IMR-90 (cell line): Measurements from ENCODE around the gene ZFAND2B. TPM values are rescaled to one million over a fixed set of nuclear protein-coding genes. Genes with fewer than 3 reads are reported as not detected.

Experiments
- ELK1 ChIP-seq: fragments of 150-350 bp; IDR thresholded peaks from 2 replicates; pipeline ENCODE4 v1.6.1; 2016; ENCODE audit warnings: low read depth, mild to moderate bottlenecking, low read length, moderate library complexity, borderline replicate concordance
- polyA plus RNA-seq, 3 experiments: library from polyadenylated mRNA; depleted of rRNA; stranded (reverse); fragments of >200 nt; gene quantifications; 2 replicates each; pipeline ENCODE4 v1.2.3, GENCODE V29; 2012; ENCODE audit warnings: low replicate concordance in 1 of 3
- total RNA-seq: library from RNA; depleted of rRNA; stranded (reverse); fragments of >200 nt; gene quantifications from 2 replicates; pipeline ENCODE4 v1.2.3, GENCODE V29; 2012

ZFAND2B gene
- total and polyA plus RNA-seq, 2 of the 4 experiments (the other 2 are of a cell fraction) = 25.5 to 38.3 TPM

DNA sequence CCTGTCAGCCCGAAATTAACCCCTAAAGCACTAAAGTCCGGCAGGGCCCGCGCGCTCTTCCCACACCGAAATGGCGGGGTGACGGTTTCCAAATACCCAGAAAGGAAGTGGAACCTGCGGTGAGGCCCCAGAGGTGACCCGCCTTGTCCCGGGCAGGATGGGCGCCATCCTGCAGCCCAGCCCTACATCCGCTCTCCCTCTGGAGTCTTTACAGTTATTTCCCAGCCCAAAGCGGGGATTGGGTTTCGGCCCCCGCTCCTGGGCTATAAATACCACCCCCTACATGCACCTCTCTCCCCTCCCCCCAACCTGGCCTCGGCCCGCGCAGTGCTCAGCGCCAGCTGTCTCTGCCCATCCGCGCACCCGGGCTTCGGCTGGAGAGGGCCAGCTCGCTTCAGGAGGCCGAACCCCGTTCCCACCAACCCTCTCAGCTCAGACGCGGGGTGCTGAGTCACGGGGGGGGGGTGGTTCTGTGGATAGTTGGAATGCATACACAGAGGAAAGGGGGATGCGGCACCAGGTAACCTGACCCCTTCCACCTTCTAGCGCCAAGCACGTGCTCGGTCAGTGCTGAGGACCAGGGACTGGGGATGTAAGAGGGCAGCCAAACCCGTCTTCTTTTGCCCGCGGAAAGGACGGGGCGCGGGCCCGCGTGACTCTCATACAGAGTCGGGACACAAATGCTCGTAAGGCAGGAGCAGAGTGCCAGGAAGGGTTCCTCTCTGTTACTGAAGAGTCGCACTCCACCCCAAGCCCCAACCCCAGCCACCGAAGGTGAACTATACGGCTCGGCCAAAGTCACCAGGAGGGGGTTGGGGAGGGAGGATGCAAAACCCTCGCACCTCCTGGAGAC lies 46.5 kb downstream of the ZFAND2B start, which contains the start of gene TUBA4B (continued):
- no peak for TF ChIP-seq ELK1
